ENCODE measurements around the gene ATXN1L. TPM values are rescaled to one million over a fixed set of nuclear protein-coding genes. Genes with fewer than 3 reads are reported as not detected.

ATXN1L gene
- total RNA-seq, result 10 to 100 TPM; 26.5 to 43.3 (median 37.2) TPM

- TF ChIP-seq CTCF (IDR thresholded peaks at IDR 0.05; ENCODE audit: low read depth), result no peak
Measured at GRCh38 chr16:71845639-71846430, at the start of gene ATXN1L. TSS of gene ATXN1L (plus strand) at chr16:71845976. CDS start at chr16:71849741, 3,765 bp downstream.

GRCh38 chr16:71796501-71797097 lies 49.2 kb upstream of the ATXN1L start:
- TF ChIP-seq CTCF (IDR thresholded peaks at IDR 0.05; ENCODE audit: low read depth), result no peak

GRCh38 chr16:71803305-71803690 lies 42.5 kb upstream of the ATXN1L start:
- TF ChIP-seq CTCF (IDR thresholded peaks at IDR 0.05; ENCODE audit: low read depth), result no peak

- TF ChIP-seq CTCF (IDR thresholded peaks at IDR 0.05; ENCODE audit: low read depth), result no peak
Measured at GRCh38 chr16:71807905-71808592, 37.7 kb upstream of the ATXN1L start.

GRCh38 chr16:71808593-71809459 lies 37.0 kb upstream of the ATXN1L start, which contains the start of gene AP1G1:
TSS of gene AP1G1 (minus strand) at chr16:71808834. CDS start at chr16:71789479, 19,355 bp downstream.
- TF ChIP-seq CTCF (IDR thresholded peaks at IDR 0.05; ENCODE audit: low read depth), result no peak

- no peak for TF ChIP-seq CTCF (IDR thresholded peaks at IDR 0.05; ENCODE audit: low read depth)
Measured at GRCh38 chr16:71811261-71811803, 34.4 kb upstream of the ATXN1L start.

All from subcutaneous adipose tissue (tissue), 4 donors.